DMS53 treated with DMSO at 0.1 percent for 48 hours (cell line): Measurements from ENCODE around the gene CTPS2.

Experiments used
- DNase-seq: peaks from one replicate; lab custom pipeline; 2025; ENCODE audit not compliant: unreplicated experiment; lab: John Stamatoyannopoulos, UW

The CTPS2 gene

DNA sequence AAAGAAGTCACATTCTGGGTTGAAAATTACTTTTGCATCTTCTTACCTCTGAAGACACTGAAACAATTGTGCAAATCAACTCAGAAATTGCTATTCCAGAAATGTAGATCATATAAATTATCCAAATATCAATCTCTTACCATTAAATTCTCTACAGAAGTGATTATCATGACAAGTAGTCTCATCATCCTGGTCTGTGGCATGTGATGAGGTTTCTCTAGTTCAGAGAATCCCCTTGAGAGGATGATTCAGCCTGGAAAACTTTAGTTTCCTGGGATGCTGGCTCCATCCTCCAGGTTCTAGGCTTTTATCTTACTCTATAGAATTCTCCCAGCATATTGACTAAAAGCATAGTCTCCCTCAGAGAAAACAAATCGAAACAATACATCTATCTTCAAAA lies 138.7 kb downstream of the CTPS2 start:
- no peak for DNase-seq

DNA sequence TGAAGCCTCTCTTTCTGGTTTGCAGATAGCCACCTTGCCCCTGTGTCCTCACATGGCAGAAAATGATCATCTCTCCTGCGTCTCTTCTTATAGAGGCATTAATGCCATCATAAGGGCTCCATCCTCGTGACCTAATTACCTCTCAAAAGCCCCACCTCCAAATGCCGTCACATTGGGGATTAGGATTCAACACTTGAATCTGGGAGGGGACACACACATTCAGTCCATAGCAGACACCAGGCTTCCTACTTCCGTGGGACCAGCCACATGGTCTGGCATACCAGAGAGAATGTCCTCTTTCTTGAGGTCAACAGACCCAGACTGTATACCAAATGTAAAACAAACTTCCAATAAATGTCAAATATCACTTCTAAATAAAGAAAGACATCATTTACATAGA lies 144.8 kb downstream of the CTPS2 start:
- DNase-seq: no peak

DNA sequence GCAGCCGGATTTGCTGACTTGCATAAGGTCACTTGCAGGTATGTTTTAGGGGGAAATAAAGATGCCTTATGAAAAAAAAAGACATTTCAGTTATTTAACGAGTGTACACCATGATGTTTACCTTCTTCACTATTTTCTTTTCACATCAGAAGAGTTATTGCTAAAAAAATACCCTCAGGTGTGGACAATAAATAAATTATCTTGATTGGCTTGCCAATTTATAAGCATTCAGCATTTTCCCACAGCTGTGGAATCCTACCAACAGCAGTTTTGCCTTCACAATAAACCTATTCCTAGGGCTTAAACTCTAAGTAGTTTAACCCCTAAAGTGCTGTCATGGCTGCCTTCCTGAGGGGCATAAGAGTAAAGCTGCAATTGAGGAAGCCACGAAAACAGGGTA lies 145.9 kb downstream of the CTPS2 start:
- no peak for DNase-seq

DNA sequence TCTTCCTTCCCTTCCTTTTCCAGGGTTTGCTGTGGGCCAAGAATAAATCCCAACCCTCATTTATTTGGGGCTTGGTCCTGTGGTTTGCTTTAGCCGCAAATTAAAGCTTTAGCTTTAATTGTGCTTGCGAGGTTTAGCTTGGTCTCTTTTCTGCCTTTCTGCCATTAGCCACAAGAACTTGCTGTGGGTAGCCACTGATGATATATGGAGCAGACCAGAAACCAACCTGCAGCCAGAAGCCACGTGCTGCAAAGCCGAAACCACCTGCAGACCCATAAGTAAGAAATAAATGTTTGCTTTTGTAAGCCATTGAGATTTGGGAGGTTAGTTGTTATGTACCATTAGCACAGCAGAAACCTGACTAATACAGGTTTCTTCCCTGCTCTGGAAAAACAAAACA lies 152.3 kb downstream of the CTPS2 start:
- no peak for DNase-seq

DNA sequence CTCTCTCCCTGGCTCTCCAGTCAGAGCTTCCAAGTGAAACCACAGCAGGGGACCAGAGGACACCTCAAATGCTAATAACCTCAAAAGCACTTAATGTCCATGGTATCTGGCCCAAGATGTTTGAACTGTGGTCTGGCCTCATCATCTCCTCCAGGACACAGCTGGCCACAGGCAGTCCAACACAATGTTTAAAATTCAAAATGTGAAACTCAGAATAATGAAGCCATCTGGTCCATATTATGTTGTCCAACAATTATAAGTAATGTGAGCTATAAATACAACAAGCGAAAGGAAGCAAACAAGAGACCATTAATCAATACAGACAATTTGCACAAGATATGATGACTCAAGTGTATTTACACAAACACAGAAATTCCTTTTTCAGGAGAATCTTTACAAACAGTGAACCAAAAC lies 153.3 kb downstream of the CTPS2 start:
- no peak for DNase-seq

DNA sequence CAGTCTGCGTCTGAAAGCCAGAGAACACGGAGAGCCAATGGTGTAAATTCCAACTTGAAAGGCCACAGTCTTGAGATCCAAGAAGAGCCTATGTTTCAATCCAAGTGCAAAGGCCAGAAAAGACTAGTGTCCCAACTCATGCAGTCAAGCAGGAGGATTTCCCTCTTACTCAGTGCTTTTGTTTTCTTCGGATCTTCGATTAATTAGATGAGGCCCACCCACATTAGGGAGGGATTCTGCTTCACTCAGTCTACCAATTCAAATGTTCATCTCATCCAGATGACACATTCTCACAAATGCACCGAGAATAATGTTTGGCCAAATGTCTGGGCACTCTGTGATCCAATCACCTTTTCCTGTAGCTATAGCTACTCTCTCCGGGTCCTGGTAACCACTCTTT lies 154.0 kb downstream of the CTPS2 start:
- DNase-seq: no peak

DNA sequence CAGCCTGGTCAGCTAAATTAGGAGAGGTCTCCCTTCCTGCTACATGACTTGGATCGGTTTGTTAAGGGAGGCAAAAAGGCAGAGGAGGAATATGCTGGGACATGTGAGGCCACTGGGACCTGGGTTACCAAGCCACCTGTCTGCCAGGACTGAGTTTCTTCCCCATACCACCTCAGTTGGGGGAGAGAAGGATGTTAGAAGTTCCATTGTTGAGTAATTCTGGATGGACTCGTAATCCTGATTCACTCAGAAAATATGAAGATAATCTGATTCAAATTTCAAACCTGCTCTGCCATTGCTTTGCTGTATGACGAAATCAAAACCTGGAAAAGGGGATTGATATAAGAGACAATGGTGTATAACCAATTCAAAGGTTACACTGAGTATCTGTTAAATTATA lies 159.9 kb downstream of the CTPS2 start:
- no peak for DNase-seq

DNA sequence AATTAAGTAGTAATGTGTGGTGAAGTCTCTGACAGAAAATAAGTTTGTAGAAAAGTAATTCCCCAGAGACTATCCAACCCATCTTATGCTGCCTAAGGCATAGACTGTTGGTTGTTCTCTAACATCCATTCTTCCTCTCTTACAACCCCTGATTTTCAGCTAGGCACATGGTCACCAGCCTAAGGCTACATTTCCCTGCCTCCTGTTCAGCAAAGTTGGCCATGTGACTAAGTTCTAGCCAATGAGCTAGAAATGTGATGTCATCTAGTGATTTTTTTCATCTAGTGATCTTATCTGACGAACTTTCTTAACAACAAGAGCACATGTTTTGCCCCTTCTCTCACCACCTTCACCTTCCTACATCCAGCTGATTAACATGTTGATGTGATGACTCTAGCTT lies 164.8 kb downstream of the CTPS2 start:
- DNase-seq: no peak

DNA sequence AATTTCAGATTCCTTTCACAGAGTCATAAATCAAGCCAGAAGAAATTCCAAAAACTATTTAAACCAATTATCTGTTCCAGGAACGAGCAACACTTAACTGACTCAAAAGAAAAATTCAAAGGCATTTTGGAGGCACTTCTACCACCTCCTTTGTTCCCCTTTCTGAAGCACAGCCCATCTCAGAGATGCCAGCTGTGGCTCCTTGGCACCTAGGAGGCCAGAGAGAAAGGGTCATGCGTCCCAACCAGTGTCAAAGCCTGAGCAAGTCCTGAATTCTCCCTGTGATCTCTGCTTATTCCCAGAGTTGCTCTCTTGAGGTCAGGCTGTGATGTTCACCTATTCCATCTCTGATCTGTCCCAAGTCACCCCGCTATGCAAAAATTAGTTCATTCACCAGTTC lies 167.5 kb downstream of the CTPS2 start:
- no peak for DNase-seq
